ENCODE measurements around the gene SCN1B.

SCN1B gene

DNA sequence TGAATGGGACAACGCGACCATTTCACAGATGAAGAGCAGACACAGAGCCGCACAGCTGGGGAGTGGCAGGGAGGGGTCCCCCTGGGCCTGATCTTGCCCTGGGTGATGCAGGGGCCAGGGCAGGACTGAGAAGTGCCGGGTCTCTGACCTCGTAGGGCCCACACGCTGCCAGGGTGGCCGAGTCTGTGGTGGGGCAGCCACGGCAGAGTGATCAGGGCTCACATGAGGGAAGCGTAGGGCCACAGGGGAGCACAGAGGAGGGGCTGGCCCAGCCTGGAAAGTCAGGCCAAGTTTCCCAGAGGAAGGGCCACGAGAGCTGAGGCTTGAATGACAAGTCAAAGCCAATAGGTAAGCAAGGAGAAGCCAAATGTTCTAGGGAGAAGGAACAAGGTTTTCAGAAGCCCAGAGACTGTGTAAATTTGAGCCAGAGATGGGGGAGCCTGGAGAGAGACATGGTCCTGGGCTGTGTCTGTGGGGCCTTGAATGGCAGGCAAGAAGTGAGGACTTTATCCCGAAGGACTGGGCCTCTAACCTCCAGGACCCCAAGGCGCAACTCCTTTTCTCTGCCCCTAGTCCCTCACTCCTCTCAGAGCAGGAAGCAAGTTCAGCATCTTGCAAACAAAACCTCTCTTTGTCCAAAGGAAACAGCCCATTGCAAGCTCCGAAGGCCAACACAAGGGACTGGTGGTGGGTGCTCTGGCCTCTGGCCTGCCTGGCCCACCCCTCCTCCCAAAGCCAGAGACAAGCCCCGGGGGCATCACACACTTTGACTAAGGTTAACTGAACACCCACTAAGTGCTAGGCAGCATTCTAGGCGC lies 53.6 kb downstream of the SCN1B start:
- H3K4me3 Mint-ChIP-seq, result no peak overlapping the region

DNA sequence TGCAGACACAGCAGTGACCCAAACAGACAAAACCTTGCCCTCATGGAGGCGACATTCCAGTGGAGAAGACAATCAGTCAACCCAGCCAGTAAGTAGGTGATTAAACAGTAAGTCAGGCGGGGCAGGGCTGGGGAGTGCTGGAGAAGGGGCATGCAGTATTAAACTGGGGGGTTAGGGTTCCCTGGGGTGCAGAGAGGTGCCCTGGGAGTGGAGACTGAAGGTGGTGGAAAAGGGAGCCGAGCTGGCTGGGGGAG lies 54.2 kb downstream of the SCN1B start:
- Mint-ChIP-seq H3K27ac (no peak overlapping the region), H3K4me1 (ENCODE audit: low read depth) (no peaks in the 10 kb centered on the region), H3K9me3 (no peaks in the 10 kb centered on the region), H3K4me3 (no peak overlapping the region), H3K36me3 (ENCODE audit: low read depth) (no peaks in the 10 kb centered on the region), H3K27me3 (ENCODE audit: low read depth) (peaks cover 2% of the 10 kb centered on the region)
- no peak for DNase-seq (ENCODE audit: low spot score)

More for the DNA sequence above, 53.6 kb downstream of the SCN1B start:
- H3K4me1 Mint-ChIP-seq (ENCODE audit: low read depth), result no peaks in the 10 kb centered on the region
- H3K36me3 Mint-ChIP-seq (ENCODE audit: low read depth), result no peaks in the 10 kb centered on the region
- H3K27me3 Mint-ChIP-seq (ENCODE audit: low read depth), result peaks cover 2% of the 10 kb centered on the region
- no peak for DNase-seq (ENCODE audit: low spot score)
- no peaks in the 10 kb centered on the region for H3K9me3 Mint-ChIP-seq
- no peak overlapping the region for H3K27ac Mint-ChIP-seq

DNA sequence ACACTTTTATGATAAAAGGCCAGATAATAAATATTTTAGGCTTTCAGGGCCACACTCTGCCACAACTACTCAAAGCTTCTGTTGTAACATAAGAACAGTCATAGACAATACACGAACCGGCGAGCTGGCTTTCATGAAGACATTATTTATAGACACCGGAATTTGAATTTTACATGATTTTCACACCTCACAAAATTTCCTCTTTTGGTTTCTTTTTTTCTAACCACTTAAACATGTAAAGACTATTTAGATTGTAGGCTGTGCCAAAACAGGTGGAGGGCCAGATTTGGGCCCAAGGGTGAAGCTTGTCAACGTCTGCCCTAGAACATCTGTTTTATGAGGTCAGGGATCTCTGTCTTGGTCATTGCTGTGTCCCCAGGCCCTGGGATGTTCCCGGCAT lies 55.7 kb downstream of the SCN1B start:
- no peak overlapping the region for H3K27ac Mint-ChIP-seq

DNA sequence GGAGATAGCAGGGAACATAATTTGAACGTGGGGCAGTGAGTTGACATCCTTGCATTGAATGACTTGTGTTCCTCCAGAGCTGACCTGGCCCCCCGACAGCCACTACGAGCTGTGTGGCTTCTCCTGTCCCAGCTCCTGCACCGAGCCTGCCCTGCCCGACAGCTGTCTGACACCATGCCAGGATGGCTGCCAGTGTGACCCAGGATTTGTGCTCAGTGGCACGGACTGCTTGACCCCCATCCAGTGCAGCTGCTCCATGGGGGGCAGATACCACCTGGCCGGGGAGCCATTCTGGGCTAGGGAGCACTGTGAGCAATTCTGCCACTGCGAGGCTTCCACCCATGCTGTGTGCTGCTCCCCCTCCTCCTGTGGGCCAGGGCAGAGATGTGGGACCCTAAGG lies 56.2 kb downstream of the SCN1B start:
- Mint-ChIP-seq H3K9me3 (no peaks in the 10 kb centered on the region), H3K4me1 (ENCODE audit: low read depth) (no peaks in the 10 kb centered on the region), H3K27ac (no peak overlapping the region), H3K4me3 (no peak overlapping the region), H3K27me3 (ENCODE audit: low read depth) (peaks cover 2% of the 10 kb centered on the region), H3K36me3 (ENCODE audit: low read depth) (no peaks in the 10 kb centered on the region)
- DNase-seq (ENCODE audit: low spot score), result no peak

More for the DNA sequence above, 55.7 kb downstream of the SCN1B start:
- H3K36me3 Mint-ChIP-seq (ENCODE audit: low read depth), result no peaks in the 10 kb centered on the region
- no peaks in the 10 kb centered on the region for H3K4me1 Mint-ChIP-seq (ENCODE audit: low read depth)
- H3K4me3 Mint-ChIP-seq, result no peak overlapping the region
- DNase-seq (ENCODE audit: low spot score), result no peak
- H3K9me3 Mint-ChIP-seq, result no peaks in the 10 kb centered on the region
- peaks cover 2% of the 10 kb centered on the region for H3K27me3 Mint-ChIP-seq (ENCODE audit: low read depth)

DNA sequence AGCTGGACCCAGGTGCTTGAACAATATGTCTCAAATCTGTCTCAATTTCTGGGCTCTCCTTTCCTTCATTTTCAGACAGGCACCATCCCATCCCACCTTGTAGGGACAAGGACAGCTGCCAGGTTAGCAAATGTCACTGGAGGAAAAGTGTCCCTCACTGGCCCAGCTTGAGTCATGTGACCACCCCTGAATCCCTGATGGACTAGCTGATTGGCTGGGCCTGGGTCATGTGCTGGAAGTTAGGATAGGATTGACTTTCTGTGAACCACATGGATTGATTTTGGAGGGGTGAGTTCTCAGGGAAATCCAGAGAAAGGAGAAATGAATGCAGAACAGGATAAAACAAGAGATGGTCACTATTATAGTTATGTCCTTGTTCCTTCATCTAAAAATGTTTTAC lies 57.1 kb downstream of the SCN1B start:
- H3K4me1 Mint-ChIP-seq (ENCODE audit: low read depth), result no peaks in the 10 kb centered on the region
- H3K27me3 Mint-ChIP-seq (ENCODE audit: low read depth), result peaks cover 2% of the 10 kb centered on the region
- no peaks in the 10 kb centered on the region for H3K36me3 Mint-ChIP-seq (ENCODE audit: low read depth)
- H3K27ac Mint-ChIP-seq, result no peak overlapping the region
- H3K4me3 Mint-ChIP-seq, result no peak overlapping the region
- no peaks in the 10 kb centered on the region for H3K9me3 Mint-ChIP-seq
- DNase-seq (ENCODE audit: low spot score), result no peak

DNA sequence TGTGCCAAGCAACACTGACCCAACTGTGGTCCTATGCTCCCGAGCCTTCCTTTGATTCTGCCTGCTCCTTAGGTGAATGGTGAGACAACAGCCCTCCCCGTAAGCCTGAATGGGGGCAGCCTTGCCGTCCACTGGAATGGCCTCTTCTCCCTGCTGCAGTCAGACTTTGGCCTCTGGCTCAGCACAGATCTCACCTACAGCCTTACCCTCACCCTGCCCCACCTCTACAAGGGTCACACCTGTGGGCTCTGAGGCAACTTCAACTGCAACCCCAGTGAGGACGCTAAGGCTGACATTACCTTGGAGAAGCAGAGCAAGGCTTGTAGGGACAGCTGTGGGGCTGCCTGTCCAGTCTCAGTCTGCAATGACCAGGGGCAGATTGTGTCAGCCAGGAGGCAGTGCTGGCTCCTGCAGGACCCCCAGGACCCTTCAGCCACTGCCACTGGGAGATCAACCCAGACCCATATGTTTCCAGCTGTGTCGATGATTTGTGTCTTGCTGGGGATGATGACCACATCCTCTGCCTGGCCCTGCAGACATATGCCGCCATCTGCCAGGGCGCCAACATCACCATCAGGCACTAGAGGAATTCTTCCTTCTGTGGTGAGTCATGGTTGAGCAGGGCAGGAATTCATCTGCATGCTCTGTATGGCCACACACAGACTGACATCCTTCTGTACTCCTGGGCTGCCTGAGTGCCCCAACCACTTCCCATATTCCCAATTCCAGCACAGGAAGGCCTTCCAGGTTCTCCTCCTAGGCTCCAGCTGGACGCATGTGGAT lies 58.1 kb downstream of the SCN1B start:
- H3K36me3 Mint-ChIP-seq (ENCODE audit: low read depth), result no peaks in the 10 kb centered on the region
- DNase-seq (ENCODE audit: low spot score), result no peak
- no peak overlapping the region for H3K4me3 Mint-ChIP-seq
- H3K27me3 Mint-ChIP-seq (ENCODE audit: low read depth), result peaks cover 2% of the 10 kb centered on the region
- H3K4me1 Mint-ChIP-seq (ENCODE audit: low read depth), result no peaks in the 10 kb centered on the region
- no peak overlapping the region for H3K27ac Mint-ChIP-seq
- H3K9me3 Mint-ChIP-seq, result no peaks in the 10 kb centered on the region

DNA sequence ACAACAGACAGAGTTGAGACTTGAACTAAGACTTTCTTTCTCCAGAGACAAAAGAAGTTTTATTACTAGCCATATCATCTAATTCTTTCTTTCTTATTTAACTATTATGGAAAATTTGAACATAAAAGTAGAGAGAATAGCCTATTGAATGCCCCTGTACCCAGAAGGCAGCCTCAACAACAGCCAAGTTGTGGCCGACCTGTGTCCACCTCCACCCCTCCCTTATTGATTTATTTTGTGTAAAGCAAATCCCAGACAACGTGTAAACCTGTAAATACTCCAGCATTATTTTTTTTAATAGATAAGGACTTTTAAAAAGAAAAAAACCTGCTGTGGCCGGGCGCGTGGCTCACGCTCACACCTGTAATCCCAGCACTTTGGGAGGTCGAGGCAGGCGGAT lies 59.3 kb downstream of the SCN1B start:
- Mint-ChIP-seq H3K27me3 (ENCODE audit: low read depth) (peaks cover 2% of the 10 kb centered on the region), H3K27ac (no peak overlapping the region), H3K4me1 (ENCODE audit: low read depth) (no peaks in the 10 kb centered on the region), H3K9me3 (no peaks in the 10 kb centered on the region), H3K36me3 (ENCODE audit: low read depth) (no peaks in the 10 kb centered on the region), H3K4me3 (no peak overlapping the region)
- DNase-seq (ENCODE audit: low spot score), result no peak

Measured in T-helper 2 cell treated with Interferon-gamma antibody and Interleukin-4, amounts not matched to agents 5 μg/mL and 100 μg/mL, for 36 hours (primary cell).